Cerebellar cortex (tissue), 1 donor: ENCODE data around the gene ITPK1.
"Not testable (repeated sequence)": the region's sequence is repeated elsewhere in the genome, so short reads cannot be mapped to it uniquely, and the experiment has no call there.

Experiments
- DNase-seq: peaks from one replicate; pipeline ENCODE4 v3.0.0-alpha.2; 2015; ENCODE audit warnings: low spot score

The ITPK1 gene

GRCh38 chr14:93128725-93129459 is 13.2 kb upstream of the ITPK1 start:
- DNase-seq = no peak

GRCh38 chr14:93126111-93126510 is 10.4 kb upstream of the ITPK1 start:
- DNase-seq = no peak

GRCh38 chr14:93122826-93123225 is 7.1 kb upstream of the ITPK1 start:
- DNase-seq = no peak

- no peak for DNase-seq
Measured at GRCh38 chr14:93121030-93121834, 5.5 kb upstream of the ITPK1 start.

- no peak for DNase-seq
Measured at GRCh38 chr14:93120517-93120916, 4.8 kb upstream of the ITPK1 start.

GRCh38 chr14:93116676-93117200 is 1.0 kb upstream of the ITPK1 start:
- DNase-seq = no peak

GRCh38 chr14:93115069-93115820 is 480 bp downstream of the ITPK1 start:
- peak; percentile 71 for DNase-seq

- DNase-seq = no peak
Measured at GRCh38 chr14:93114713-93115068, 1.0 kb downstream of the ITPK1 start.

GRCh38 chr14:93114068-93114710 is 1.5 kb downstream of the ITPK1 start:
- peak; percentile 55 for DNase-seq

- no peak for DNase-seq
Measured at GRCh38 chr14:93113678-93114067, 2.1 kb downstream of the ITPK1 start.

- peak; percentile 90 for DNase-seq
Measured at GRCh38 chr14:93112891-93113677, 2.6 kb downstream of the ITPK1 start.

GRCh38 chr14:93111541-93111940 is 4.2 kb downstream of the ITPK1 start:
- not testable (repeated sequence) for DNase-seq

- no peak for DNase-seq
Measured at GRCh38 chr14:93110856-93111419, 4.8 kb downstream of the ITPK1 start.

GRCh38 chr14:93109572-93110481 is 5.9 kb downstream of the ITPK1 start:
- no peak for DNase-seq

GRCh38 chr14:93108105-93108504 is 7.6 kb downstream of the ITPK1 start:
- DNase-seq = no peak

GRCh38 chr14:93107453-93107852 is 8.3 kb downstream of the ITPK1 start:
- no peak for DNase-seq

GRCh38 chr14:93106541-93107156 is 9.1 kb downstream of the ITPK1 start:
- DNase-seq = no peak

- DNase-seq = not testable (repeated sequence)
Measured at GRCh38 chr14:93105856-93106255, 9.9 kb downstream of the ITPK1 start.

- no peak for DNase-seq
Measured at GRCh38 chr14:93105362-93105761, 10.4 kb downstream of the ITPK1 start.
